ENCODE measurements around the gene UBE2E2.

The UBE2E2 gene

GRCh38 chr3:23465569-23465968 lies 262.4 kb downstream of the UBE2E2 start:
- Histone ChIP-seq H3K36me3 (ENCODE audit: control insufficient read depth, insufficient read depth, low read length, severe bottlenecking) (no peaks in the 10 kb centered on the region), H3K4me3 (ENCODE audit: low read length) (no peak overlapping the region), H3K27me3 (replicated peaks; ENCODE audit: control insufficient read depth, insufficient read depth, low read length) (no peaks in the 10 kb centered on the region), H3K9me3 (ENCODE audit: control insufficient read depth, low read length) (no peaks in the 10 kb centered on the region), H3K4me1 (ENCODE audit: control insufficient read depth, insufficient read depth, low read length) (no peaks in the 10 kb centered on the region), H3K9ac (ENCODE audit: low read length) (no peak overlapping the region)
- no peak for DNase-seq (ENCODE audit: low read depth)

- DNase-seq (ENCODE audit: low read depth), result no peak
- H3K9ac ChIP-seq (ENCODE audit: low read length), result no peak overlapping the region
These were observed 265.1 kb downstream of the UBE2E2 start for GRCh38 chr3:23468203-23468602.

GRCh38 chr3:23474580-23475357 lies 271.6 kb downstream of the UBE2E2 start:
- peaks cover 2% of the 10 kb centered on the region for H3K36me3 ChIP-seq (ENCODE audit: control insufficient read depth, insufficient read depth, low read length, severe bottlenecking)
- no peak for DNase-seq (ENCODE audit: low read depth)
- no peak overlapping the region for H3K4me3 ChIP-seq (ENCODE audit: low read length)
- no peaks in the 10 kb centered on the region for H3K27me3 ChIP-seq (replicated peaks; ENCODE audit: control insufficient read depth, insufficient read depth, low read length)
- no peak overlapping the region for H3K9ac ChIP-seq (ENCODE audit: low read length)
- H3K9me3 ChIP-seq (ENCODE audit: control insufficient read depth, low read length), result no peaks in the 10 kb centered on the region
- no peaks in the 10 kb centered on the region for H3K4me1 ChIP-seq (ENCODE audit: control insufficient read depth, insufficient read depth, low read length)

More at GRCh38 chr3:23468203-23468602, 265.1 kb downstream of the UBE2E2 start:
- H3K36me3 ChIP-seq (ENCODE audit: control insufficient read depth, insufficient read depth, low read length, severe bottlenecking), result no peaks in the 10 kb centered on the region
- no peaks in the 10 kb centered on the region for H3K9me3 ChIP-seq (ENCODE audit: control insufficient read depth, low read length)
- H3K4me3 ChIP-seq (ENCODE audit: low read length), result no peak overlapping the region
- H3K27me3 ChIP-seq (replicated peaks; ENCODE audit: control insufficient read depth, insufficient read depth, low read length), result no peaks in the 10 kb centered on the region
- no peaks in the 10 kb centered on the region for H3K4me1 ChIP-seq (ENCODE audit: control insufficient read depth, insufficient read depth, low read length)

GRCh38 chr3:23475446-23475845 lies 272.3 kb downstream of the UBE2E2 start:
- Histone ChIP-seq H3K4me3 (ENCODE audit: low read length) (no peak overlapping the region), H3K4me1 (ENCODE audit: control insufficient read depth, insufficient read depth, low read length) (no peaks in the 10 kb centered on the region), H3K36me3 (ENCODE audit: control insufficient read depth, insufficient read depth, low read length, severe bottlenecking) (peaks cover 3% of the 10 kb centered on the region), H3K9ac (ENCODE audit: low read length) (no peak overlapping the region), H3K9me3 (ENCODE audit: control insufficient read depth, low read length) (no peaks in the 10 kb centered on the region), H3K27me3 (replicated peaks; ENCODE audit: control insufficient read depth, insufficient read depth, low read length) (no peaks in the 10 kb centered on the region)
- no peak for DNase-seq (ENCODE audit: low read depth)

GRCh38 chr3:23479026-23479425 lies 275.9 kb downstream of the UBE2E2 start:
- H3K4me3 ChIP-seq (ENCODE audit: low read length), result no peak overlapping the region
- H3K27me3 ChIP-seq (replicated peaks; ENCODE audit: control insufficient read depth, insufficient read depth, low read length), result no peaks in the 10 kb centered on the region
- H3K36me3 ChIP-seq (ENCODE audit: control insufficient read depth, insufficient read depth, low read length, severe bottlenecking), result peaks cover 3% of the 10 kb centered on the region
- no peaks in the 10 kb centered on the region for H3K9me3 ChIP-seq (ENCODE audit: control insufficient read depth, low read length)
- no peak for DNase-seq (ENCODE audit: low read depth)
- peaks cover 17% of the 10 kb centered on the region for H3K4me1 ChIP-seq (ENCODE audit: control insufficient read depth, insufficient read depth, low read length)
- H3K9ac ChIP-seq (ENCODE audit: low read length), result no peak overlapping the region

GRCh38 chr3:23479615-23480328 lies 276.6 kb downstream of the UBE2E2 start:
- H3K9me3 ChIP-seq (ENCODE audit: control insufficient read depth, low read length), result no peaks in the 10 kb centered on the region
- no peak overlapping the region for H3K4me3 ChIP-seq (ENCODE audit: low read length)
- H3K9ac ChIP-seq (ENCODE audit: low read length), result no peak overlapping the region
- H3K36me3 ChIP-seq (ENCODE audit: control insufficient read depth, insufficient read depth, low read length, severe bottlenecking), result peaks cover 3% of the 10 kb centered on the region
- DNase-seq (ENCODE audit: low read depth), result no peak
- peaks cover 20% of the 10 kb centered on the region for H3K4me1 ChIP-seq (ENCODE audit: control insufficient read depth, insufficient read depth, low read length)
- no peaks in the 10 kb centered on the region for H3K27me3 ChIP-seq (replicated peaks; ENCODE audit: control insufficient read depth, insufficient read depth, low read length)

- Histone ChIP-seq H3K27me3 (replicated peaks; ENCODE audit: control insufficient read depth, insufficient read depth, low read length) (no peaks in the 10 kb centered on the region), H3K9ac (ENCODE audit: low read length) (no peak overlapping the region), H3K36me3 (ENCODE audit: control insufficient read depth, insufficient read depth, low read length, severe bottlenecking) (peaks cover 3% of the 10 kb centered on the region), H3K9me3 (ENCODE audit: control insufficient read depth, low read length) (no peaks in the 10 kb centered on the region), H3K4me3 (ENCODE audit: low read length) (no peak overlapping the region), H3K4me1 (ENCODE audit: control insufficient read depth, insufficient read depth, low read length) (peaks cover 20% of the 10 kb centered on the region)
- no peak for DNase-seq (ENCODE audit: low read depth)
These were observed 277.2 kb downstream of the UBE2E2 start for GRCh38 chr3:23480329-23480714.

- Histone ChIP-seq H3K9ac (ENCODE audit: low read length) (no peak overlapping the region), H3K4me3 (ENCODE audit: low read length) (no peak overlapping the region), H3K4me1 (ENCODE audit: control insufficient read depth, insufficient read depth, low read length) (peaks cover 20% of the 10 kb centered on the region), H3K9me3 (ENCODE audit: control insufficient read depth, low read length) (no peaks in the 10 kb centered on the region), H3K36me3 (ENCODE audit: control insufficient read depth, insufficient read depth, low read length, severe bottlenecking) (peaks cover 3% of the 10 kb centered on the region), H3K27me3 (replicated peaks; ENCODE audit: control insufficient read depth, insufficient read depth, low read length) (no peaks in the 10 kb centered on the region)
- DNase-seq (ENCODE audit: low read depth), result no peak
These were observed 278.0 kb downstream of the UBE2E2 start for GRCh38 chr3:23481011-23481615.

- no peak for DNase-seq (ENCODE audit: low read depth)
- Histone ChIP-seq H3K27me3 (replicated peaks; ENCODE audit: control insufficient read depth, insufficient read depth, low read length) (no peaks in the 10 kb centered on the region), H3K36me3 (ENCODE audit: control insufficient read depth, insufficient read depth, low read length, severe bottlenecking) (peaks cover 7% of the 10 kb centered on the region), H3K9me3 (ENCODE audit: control insufficient read depth, low read length) (peaks cover 2% of the 10 kb centered on the region), H3K4me3 (ENCODE audit: low read length) (no peak overlapping the region), H3K4me1 (ENCODE audit: control insufficient read depth, insufficient read depth, low read length) (peaks cover 20% of the 10 kb centered on the region), H3K9ac (ENCODE audit: low read length) (no peak overlapping the region)
These were observed 278.6 kb downstream of the UBE2E2 start for GRCh38 chr3:23481616-23482278.

- no peak overlapping the region for H3K9ac ChIP-seq (ENCODE audit: low read length)
- no peak for DNase-seq (ENCODE audit: low read depth)
- H3K4me3 ChIP-seq (ENCODE audit: low read length), result no peak overlapping the region
- peaks cover 20% of the 10 kb centered on the region for H3K4me1 ChIP-seq (ENCODE audit: control insufficient read depth, insufficient read depth, low read length)
- peaks cover 2% of the 10 kb centered on the region for H3K9me3 ChIP-seq (ENCODE audit: control insufficient read depth, low read length)
- peaks cover 8% of the 10 kb centered on the region for H3K36me3 ChIP-seq (ENCODE audit: control insufficient read depth, insufficient read depth, low read length, severe bottlenecking)
- H3K27me3 ChIP-seq (replicated peaks; ENCODE audit: control insufficient read depth, insufficient read depth, low read length), result no peaks in the 10 kb centered on the region
These were observed 281.3 kb downstream of the UBE2E2 start for GRCh38 chr3:23484386-23484785.

GRCh38 chr3:23485922-23486321 lies 282.8 kb downstream of the UBE2E2 start:
- Histone ChIP-seq H3K27me3 (replicated peaks; ENCODE audit: control insufficient read depth, insufficient read depth, low read length) (no peaks in the 10 kb centered on the region), H3K9ac (ENCODE audit: low read length) (no peak overlapping the region), H3K4me3 (ENCODE audit: low read length) (no peak overlapping the region), H3K4me1 (ENCODE audit: control insufficient read depth, insufficient read depth, low read length) (peaks cover 26% of the 10 kb centered on the region), H3K36me3 (ENCODE audit: control insufficient read depth, insufficient read depth, low read length, severe bottlenecking) (peaks cover 4% of the 10 kb centered on the region), H3K9me3 (ENCODE audit: control insufficient read depth, low read length) (peaks cover 2% of the 10 kb centered on the region)
- no peak for DNase-seq (ENCODE audit: low read depth)

Measured in adipocyte (in vitro differentiated cells).